Measurements from ENCODE around the gene LNPEP. TPM values are rescaled to one million over a fixed set of nuclear protein-coding genes. Genes with fewer than 3 reads are reported as not detected.

Gene LNPEP
- total RNA-seq, 4 donors from 2014 or later = 64.8 to 111 (median 80.5) TPM

DNA sequence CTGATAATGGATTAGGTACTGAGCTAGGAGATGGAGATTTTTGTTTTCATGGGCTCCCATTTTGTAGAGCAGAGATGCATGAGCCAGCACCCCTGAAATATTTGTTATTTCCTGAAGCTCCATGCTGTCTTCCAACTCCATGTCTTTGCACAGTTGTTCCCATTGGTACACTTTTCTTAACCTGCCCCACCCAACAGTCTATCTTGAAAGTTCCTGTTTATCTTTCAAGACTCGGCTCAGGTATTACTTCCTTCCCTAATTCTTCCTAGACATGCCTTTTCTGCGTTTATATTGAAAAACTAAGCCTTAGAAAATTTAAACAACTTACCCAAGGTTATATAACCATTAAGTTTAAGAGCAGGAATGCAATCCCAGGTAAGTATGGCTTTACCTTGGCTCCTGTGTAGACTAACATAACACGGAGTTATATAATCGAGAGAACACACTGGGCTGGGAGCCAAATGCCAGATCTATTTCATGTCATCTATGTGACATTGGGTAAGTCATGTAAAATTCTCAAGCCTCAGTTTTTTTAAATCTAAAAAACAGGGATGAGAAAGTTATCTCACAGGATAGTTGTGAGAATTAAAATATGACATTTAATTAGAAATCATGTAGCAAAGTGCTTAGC is 139.1 kb downstream of the LNPEP start:
- no peak for TF ChIP-seq EP300 (IDR thresholded peaks at IDR 0.05)
- TF ChIP-seq, protein P1, sequence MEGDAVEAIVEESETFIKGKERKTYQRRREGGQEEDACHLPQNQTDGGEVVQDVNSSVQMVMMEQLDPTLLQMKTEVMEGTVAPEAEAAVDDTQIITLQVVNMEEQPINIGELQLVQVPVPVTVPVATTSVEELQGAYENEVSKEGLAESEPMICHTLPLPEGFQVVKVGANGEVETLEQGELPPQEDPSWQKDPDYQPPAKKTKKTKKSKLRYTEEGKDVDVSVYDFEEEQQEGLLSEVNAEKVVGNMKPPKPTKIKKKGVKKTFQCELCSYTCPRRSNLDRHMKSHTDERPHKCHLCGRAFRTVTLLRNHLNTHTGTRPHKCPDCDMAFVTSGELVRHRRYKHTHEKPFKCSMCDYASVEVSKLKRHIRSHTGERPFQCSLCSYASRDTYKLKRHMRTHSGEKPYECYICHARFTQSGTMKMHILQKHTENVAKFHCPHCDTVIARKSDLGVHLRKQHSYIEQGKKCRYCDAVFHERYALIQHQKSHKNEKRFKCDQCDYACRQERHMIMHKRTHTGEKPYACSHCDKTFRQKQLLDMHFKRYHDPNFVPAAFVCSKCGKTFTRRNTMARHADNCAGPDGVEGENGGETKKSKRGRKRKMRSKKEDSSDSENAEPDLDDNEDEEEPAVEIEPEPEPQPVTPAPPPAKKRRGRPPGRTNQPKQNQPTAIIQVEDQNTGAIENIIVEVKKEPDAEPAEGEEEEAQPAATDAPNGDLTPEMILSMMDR (IDR thresholded peaks at IDR 0.05) = no peak
- TF ChIP-seq POLR2A (IDR thresholded peaks at IDR 0.05) = no peak
- no peak for TF ChIP-seq POLR2AphosphoS5 (IDR thresholded peaks at IDR 0.05)
- WGBS, 2 donors (ENCODE audit: low coverage in 1 of 2) = 53 to 71% methylated on average over 4 of the region's 4 CpGs
- Histone ChIP-seq H3K4me3 (no peak overlapping the region), H3K27me3 (no peaks in the 10 kb centered on the region), H3K36me3 (no peaks in the 10 kb centered on the region), H3K27ac (no peak overlapping the region), H3K4me1 (peaks cover 0 to 15% (median 0%) of the 10 kb centered on the region in 3 donors), H3K9me3 (no peaks in the 10 kb centered on the region)
- ATAC-seq = no peak

DNA sequence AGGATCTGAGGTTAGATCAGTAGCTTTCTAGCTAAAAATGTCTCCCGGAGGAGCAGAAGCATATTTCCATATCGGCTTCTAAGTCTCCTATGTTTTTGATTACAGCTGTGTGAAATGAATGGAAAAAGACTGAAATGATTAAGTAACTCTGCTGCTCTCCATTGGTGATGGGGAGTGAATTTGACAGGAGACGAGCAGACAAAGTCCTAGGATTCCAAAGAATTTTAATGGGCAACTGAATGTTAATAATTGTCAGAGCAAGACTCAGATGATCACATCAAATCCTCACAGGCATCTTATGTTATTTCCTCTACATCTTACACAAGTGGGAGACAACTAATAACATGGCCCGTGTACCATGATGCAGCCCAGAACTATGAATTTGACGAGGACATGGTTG is 139.8 kb downstream of the LNPEP start:
- TF ChIP-seq, protein P1 (IDR thresholded peaks at IDR 0.05) = no peak
- TF ChIP-seq POLR2AphosphoS5 (IDR thresholded peaks at IDR 0.05) = no peak
- no peak for TF ChIP-seq POLR2A (IDR thresholded peaks at IDR 0.05)
- no peak for TF ChIP-seq EP300 (IDR thresholded peaks at IDR 0.05)
- Histone ChIP-seq H3K4me3 (no peak overlapping the region), H3K9me3 (no peaks in the 10 kb centered on the region), H3K36me3 (no peaks in the 10 kb centered on the region), H3K4me1 (peaks cover 0 to 11% (median 0%) of the 10 kb centered on the region in 3 donors), H3K27me3 (no peaks in the 10 kb centered on the region), H3K27ac (no peak overlapping the region)
- 87 to 95% methylated on average over 5 of the region's 5 CpGs for WGBS, 2 donors (ENCODE audit: low coverage in 1 of 2)
- no peak for ATAC-seq

DNA sequence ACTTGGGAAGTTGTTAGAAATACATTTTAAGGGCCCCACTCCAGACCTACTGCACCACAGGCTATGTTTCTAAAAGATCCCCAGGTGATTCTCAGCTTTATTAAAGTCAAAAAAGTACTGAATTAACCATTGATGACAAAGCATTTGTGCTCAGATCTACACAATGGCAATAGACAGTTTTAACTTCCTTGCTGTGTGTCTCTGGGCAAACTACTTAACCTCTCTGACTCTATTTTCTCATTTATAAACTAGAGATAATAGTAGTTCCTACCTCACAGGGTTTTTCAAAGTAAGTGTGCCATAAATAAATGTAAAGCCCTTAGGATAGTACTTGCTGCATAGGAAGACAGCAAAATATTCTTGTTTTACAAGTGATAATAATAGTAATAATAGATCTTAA is 140.2 kb downstream of the LNPEP start:
- no peak overlapping the region for H3K27ac ChIP-seq
- no peak for ATAC-seq
- no peaks in the 10 kb centered on the region for H3K27me3 ChIP-seq

GRCh38 chr5:97077246-97077645 is 141.4 kb downstream of the LNPEP start:
- 81 to 85% methylated on average over 2 to 4 of the region's 4 CpGs for WGBS, 2 donors (ENCODE audit: low coverage in 1 of 2)
- no peak for TF ChIP-seq POLR2A (IDR thresholded peaks at IDR 0.05)
- TF ChIP-seq POLR2AphosphoS5 (IDR thresholded peaks at IDR 0.05) = no peak
- TF ChIP-seq, protein P1 (IDR thresholded peaks at IDR 0.05) = no peak
- no peak for TF ChIP-seq EP300 (IDR thresholded peaks at IDR 0.05)

More for the DNA sequence above, 140.2 kb downstream of the LNPEP start:
- H3K4me1 ChIP-seq = peaks cover 0 to 7% (median 0%) of the 10 kb centered on the region in 3 donors
- no peaks in the 10 kb centered on the region for H3K36me3 ChIP-seq
- no peak for TF ChIP-seq POLR2AphosphoS5 (IDR thresholded peaks at IDR 0.05)
- TF ChIP-seq, protein P1 (IDR thresholded peaks at IDR 0.05) = no peak
- TF ChIP-seq POLR2A (IDR thresholded peaks at IDR 0.05) = no peak
- no peak for TF ChIP-seq EP300 (IDR thresholded peaks at IDR 0.05)
- H3K4me3 ChIP-seq = no peak overlapping the region
- no peaks in the 10 kb centered on the region for H3K9me3 ChIP-seq

More at GRCh38 chr5:97077246-97077645, 141.4 kb downstream of the LNPEP start:
- Histone ChIP-seq H3K27me3 (no peaks in the 10 kb centered on the region), H3K4me1 (no peaks in the 10 kb centered on the region), H3K4me3 (no peak overlapping the region), H3K36me3 (no peaks in the 10 kb centered on the region), H3K27ac (no peak overlapping the region), H3K9me3 (no peaks in the 10 kb centered on the region)
- no peak for ATAC-seq
